HCT116 (cell line): ENCODE results near the gene BICRA. TPM values are rescaled to one million over a fixed set of nuclear protein-coding genes. Genes with fewer than 3 reads are reported as not detected.

Experiments used
- ATAC-seq: fragments of 200-7000 bp; cut with Tn5 transposase; 2 replicates; pipeline ENCODE4 v1.9.1; 2020; ENCODE audit warnings: mild to moderate bottlenecking, moderate library complexity
- BruUV-seq: library from RNA; stranded (reverse); fragments of 400-500 nt; replicated peaks from 2 replicates; lab custom pipeline; 2021; lab: Mats Ljungman, UMichigan
- CTCF ChIA-PET: fragments of 300-600 bp; sonication (Branson Sonifier 250); formaldehyde crosslinking; loops from one replicate; lab custom pipeline; 2021; ENCODE audit warnings: antibody characterized with exemption; lab: Charles Lee
- POLR2A ChIA-PET: fragments of 300-600, 350-600 bp; sonication (Branson Sonifier 250); formaldehyde crosslinking; loops from one replicate; lab custom pipeline; 2021; ENCODE audit warnings: antibody characterized with exemption; lab: Charles Lee
- RAD21 ChIA-PET, 2 experiments: fragments of 300-600 bp; sonication (Branson Sonifier 250); formaldehyde crosslinking; loops; one replicate each; lab custom pipeline; 2023; ENCODE audit warnings: low total read pairs in 2 of 2; ENCODE audit not compliant: uncharacterized antibody in 2 of 2, unreplicated experiment in 2 of 2, low non-redundant PET in 1 of 2; lab: Charles Lee
- DNase-seq: peaks from one replicate; pipeline ENCODE4 v3.0.0-alpha.2; 2010; ENCODE audit warnings: low read depth, low spot score
- H2AFZ ChIP-seq: fragments of 200-600 bp; shearing (Covaris generic), sonication (generic); 2 replicates; pipeline ENCODE4 v1.6.1; 2017; ENCODE audit warnings: low read depth, mixed run types, mixed read lengths, antibody characterized with exemption, low read length; ENCODE audit not compliant: poor library complexity, severe bottlenecking
- H3K27ac ChIP-seq: 2 replicates; pipeline ENCODE4 v1.5.1; 2012; ENCODE audit warnings: low read depth, low read length
- H3K27me3 ChIP-seq: fragments of 200-600 bp; sonication (generic); 2 replicates; pipeline ENCODE4 v1.6.1; 2016; ENCODE audit warnings: mixed run types, low read length, mixed read lengths; ENCODE audit not compliant: insufficient read depth
- H3K36me3 ChIP-seq, 2 experiments: fragments of 200-500 bp in 1 of 2; fragments of 200-600 bp in 1 of 2; sonication (Bioruptor generic) in 1 of 2; sonication (generic) in 1 of 2; 2 replicates each; pipeline versions ENCODE4 v1.5.1 to v1.6.1; 2014 to 2016; ENCODE audit warnings: low read length in 2 of 2, inconsistent platforms in 1 of 2, mixed read lengths in 1 of 2, mixed run types in 1 of 2; ENCODE audit not compliant: insufficient read depth in 2 of 2, control insufficient read depth in 1 of 2
- H3K4me1 ChIP-seq, 2 experiments: fragments of 200-600 bp in 1 of 2; sonication (generic) in 1 of 2; 2 replicates each; pipeline versions ENCODE4 v1.5.1 to v1.6.1; 2012 to 2017; ENCODE audit warnings: low read length in 2 of 2, inconsistent platforms in 1 of 2, mild to moderate bottlenecking in 1 of 2, mixed read lengths in 1 of 2, mixed run types in 1 of 2, moderate library complexity in 1 of 2; ENCODE audit not compliant: insufficient read depth in 2 of 2, control insufficient read depth in 1 of 2
- H3K4me2 ChIP-seq: fragments of 200-600 bp; sonication (generic); 2 replicates; pipeline ENCODE4 v1.6.1; 2017; ENCODE audit warnings: mixed run types, low read length, mixed read lengths
- H3K4me3 ChIP-seq, 2 experiments: fragments of 200-600 bp in 1 of 2; sonication (generic) in 1 of 2; replicated peaks in 1 of 2; 2 replicates each; pipeline ENCODE4 v1.5.1; 2011 to 2016; ENCODE audit warnings: low read length in 2 of 2, control low read depth in 1 of 2, low read depth in 1 of 2, mild to moderate bottlenecking in 1 of 2, mixed read lengths in 1 of 2, mixed run types in 1 of 2
- H3K79me2 ChIP-seq: fragments of 200-600 bp; sonication (generic); 2 replicates; pipeline ENCODE4 v1.6.1; 2017; ENCODE audit warnings: mild to moderate bottlenecking, mixed run types, low read length, moderate library complexity, mixed read lengths; ENCODE audit not compliant: insufficient read depth
- H3K9ac ChIP-seq: fragments of 200-600 bp; sonication (generic); 2 replicates; pipeline ENCODE4 v1.6.1; 2016; ENCODE audit warnings: low read length, mixed read lengths
- H3K9me2 ChIP-seq: fragments of 200-600 bp; sonication (generic), shearing (Covaris generic); 2 replicates; pipeline ENCODE4 v1.6.1; 2017; ENCODE audit warnings: mixed run types, mild to moderate bottlenecking, moderate library complexity; ENCODE audit not compliant: insufficient read depth
- H3K9me3 ChIP-seq, 2 experiments: fragments of 200-500 bp in 1 of 2; fragments of 200-600 bp in 1 of 2; sonication (Bioruptor generic) in 1 of 2; sonication (generic) in 1 of 2; 2 replicates each; pipeline ENCODE4 v1.6.1; 2014 to 2017; ENCODE audit warnings: low read length in 2 of 2, mixed read lengths in 2 of 2, inconsistent platforms in 1 of 2, low read depth in 1 of 2, mild to moderate bottlenecking in 1 of 2, mixed run types in 1 of 2, moderate library complexity in 1 of 2; ENCODE audit not compliant: control insufficient read depth in 1 of 2, insufficient read depth in 1 of 2
- H4K20me1 ChIP-seq: fragments of 200-600 bp; sonication (generic), shearing (Covaris generic); 2 replicates; pipeline ENCODE4 v1.6.1; 2017; ENCODE audit warnings: mixed run types, mild to moderate bottlenecking, moderate library complexity; ENCODE audit not compliant: insufficient read depth
- ELF1 ChIP-seq: IDR thresholded peaks from 2 replicates; pipeline ENCODE4 v1.6.1; 2012; ENCODE audit warnings: low read depth, borderline replicate concordance
- SIN3A ChIP-seq: IDR thresholded peaks from 2 replicates; pipeline ENCODE4 v1.6.1; 2012; ENCODE audit warnings: low read depth
- SP1 ChIP-seq: IDR thresholded peaks from 2 replicates; pipeline ENCODE4 v1.6.1; 2012; ENCODE audit warnings: low read depth
- ZFX ChIP-seq: fragments of 450-650 bp; IDR thresholded peaks from 2 replicates; pipeline ENCODE4 v1.6.1; 2017
- intact Hi-C: fragments of 100-400 bp; cut with micrococcal nuclease; formaldehyde crosslinking; loops from 2 replicates; pipeline ENCODE4 v1.10.0; 2022
- total RNA-seq: library from RNA; stranded (reverse); gene quantifications from one replicate; pipeline ENCODE4 v1.2.1, GENCODE V29; 2021; ENCODE audit not compliant: unreplicated experiment
- TF ChIP-seq, protein P1 (sequence below): IDR thresholded peaks from 2 replicates; pipeline ENCODE4 v1.6.1; 2012; ENCODE audit warnings: low read depth
- TF ChIP-seq, protein P2 (sequence below): IDR thresholded peaks from 2 replicates; pipeline ENCODE4 v1.6.1; 2011; ENCODE audit warnings: mild to moderate bottlenecking, low read length, moderate library complexity; ENCODE audit not compliant: insufficient replicate concordance; ENCODE audit errors: extremely low read depth
- TF ChIP-seq, protein P3 (sequence below): IDR thresholded peaks from 2 replicates; pipeline ENCODE4 v1.6.1; 2012

BICRA gene
- total RNA-seq, 1 experiment from 2014 or later = 11.3 TPM

DNA sequence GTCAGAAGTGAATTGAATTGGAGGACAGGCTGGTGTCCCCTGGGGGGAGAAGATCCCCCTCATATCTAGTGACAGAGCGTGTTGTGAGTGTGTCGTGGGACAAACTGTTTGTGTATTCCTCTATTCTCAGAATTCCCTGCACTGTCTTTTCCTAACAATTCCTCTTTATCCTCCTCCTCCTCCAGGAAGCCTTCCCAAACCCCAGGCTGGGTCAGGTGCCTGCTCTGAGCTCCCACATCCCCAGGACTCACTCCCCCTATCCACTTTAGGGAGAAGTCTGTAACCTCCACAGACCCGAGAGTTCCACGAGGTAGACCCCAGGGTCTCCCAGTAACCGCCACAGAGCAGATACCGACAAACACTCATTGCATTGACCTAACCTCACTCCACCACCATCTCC, 15.1 kb upstream of the BICRA start:
- no peak overlapping the region for H3K4me3 ChIP-seq
- no peak for DNase-seq
- TF ChIP-seq, protein P1, sequence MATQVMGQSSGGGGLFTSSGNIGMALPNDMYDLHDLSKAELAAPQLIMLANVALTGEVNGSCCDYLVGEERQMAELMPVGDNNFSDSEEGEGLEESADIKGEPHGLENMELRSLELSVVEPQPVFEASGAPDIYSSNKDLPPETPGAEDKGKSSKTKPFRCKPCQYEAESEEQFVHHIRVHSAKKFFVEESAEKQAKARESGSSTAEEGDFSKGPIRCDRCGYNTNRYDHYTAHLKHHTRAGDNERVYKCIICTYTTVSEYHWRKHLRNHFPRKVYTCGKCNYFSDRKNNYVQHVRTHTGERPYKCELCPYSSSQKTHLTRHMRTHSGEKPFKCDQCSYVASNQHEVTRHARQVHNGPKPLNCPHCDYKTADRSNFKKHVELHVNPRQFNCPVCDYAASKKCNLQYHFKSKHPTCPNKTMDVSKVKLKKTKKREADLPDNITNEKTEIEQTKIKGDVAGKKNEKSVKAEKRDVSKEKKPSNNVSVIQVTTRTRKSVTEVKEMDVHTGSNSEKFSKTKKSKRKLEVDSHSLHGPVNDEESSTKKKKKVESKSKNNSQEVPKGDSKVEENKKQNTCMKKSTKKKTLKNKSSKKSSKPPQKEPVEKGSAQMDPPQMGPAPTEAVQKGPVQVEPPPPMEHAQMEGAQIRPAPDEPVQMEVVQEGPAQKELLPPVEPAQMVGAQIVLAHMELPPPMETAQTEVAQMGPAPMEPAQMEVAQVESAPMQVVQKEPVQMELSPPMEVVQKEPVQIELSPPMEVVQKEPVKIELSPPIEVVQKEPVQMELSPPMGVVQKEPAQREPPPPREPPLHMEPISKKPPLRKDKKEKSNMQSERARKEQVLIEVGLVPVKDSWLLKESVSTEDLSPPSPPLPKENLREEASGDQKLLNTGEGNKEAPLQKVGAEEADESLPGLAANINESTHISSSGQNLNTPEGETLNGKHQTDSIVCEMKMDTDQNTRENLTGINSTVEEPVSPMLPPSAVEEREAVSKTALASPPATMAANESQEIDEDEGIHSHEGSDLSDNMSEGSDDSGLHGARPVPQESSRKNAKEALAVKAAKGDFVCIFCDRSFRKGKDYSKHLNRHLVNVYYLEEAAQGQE = no peak
- TF ChIP-seq SIN3A (no peak), SP1 (no peak), ELF1 (no peak), ZFX (no peak)
- TF ChIP-seq, protein P2, sequence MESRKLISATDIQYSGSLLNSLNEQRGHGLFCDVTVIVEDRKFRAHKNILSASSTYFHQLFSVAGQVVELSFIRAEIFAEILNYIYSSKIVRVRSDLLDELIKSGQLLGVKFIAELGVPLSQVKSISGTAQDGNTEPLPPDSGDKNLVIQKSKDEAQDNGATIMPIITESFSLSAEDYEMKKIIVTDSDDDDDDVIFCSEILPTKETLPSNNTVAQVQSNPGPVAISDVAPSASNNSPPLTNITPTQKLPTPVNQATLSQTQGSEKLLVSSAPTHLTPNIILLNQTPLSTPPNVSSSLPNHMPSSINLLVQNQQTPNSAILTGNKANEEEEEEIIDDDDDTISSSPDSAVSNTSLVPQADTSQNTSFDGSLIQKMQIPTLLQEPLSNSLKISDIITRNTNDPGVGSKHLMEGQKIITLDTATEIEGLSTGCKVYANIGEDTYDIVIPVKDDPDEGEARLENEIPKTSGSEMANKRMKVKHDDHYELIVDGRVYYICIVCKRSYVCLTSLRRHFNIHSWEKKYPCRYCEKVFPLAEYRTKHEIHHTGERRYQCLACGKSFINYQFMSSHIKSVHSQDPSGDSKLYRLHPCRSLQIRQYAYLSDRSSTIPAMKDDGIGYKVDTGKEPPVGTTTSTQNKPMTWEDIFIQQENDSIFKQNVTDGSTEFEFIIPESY = no peak
- TF ChIP-seq, protein P3, sequence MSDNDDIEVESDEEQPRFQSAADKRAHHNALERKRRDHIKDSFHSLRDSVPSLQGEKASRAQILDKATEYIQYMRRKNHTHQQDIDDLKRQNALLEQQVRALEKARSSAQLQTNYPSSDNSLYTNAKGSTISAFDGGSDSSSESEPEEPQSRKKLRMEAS = no peak
- TF ChIP-seq, all 23 proteins: peak for 0
- ChIA-PET CTCF (interaction anchor here (0.6 kb wide), 1 partner anchor 20 kb away, joined by 4 read pairs; no protein-coding TSS in a partner anchor), RAD21 (no interaction called here), POLR2A (no interaction called here)
- no peaks in the 10 kb centered on the region for H3K9me2 ChIP-seq
- H3K27me3 ChIP-seq = no peaks in the 10 kb centered on the region
- H4K20me1 ChIP-seq = no peaks in the 10 kb centered on the region
- no TSS peak for BruUV-seq
- ATAC-seq = no peak
- H3K4me2 ChIP-seq = no peak overlapping the region
- H3K27ac ChIP-seq = no peak overlapping the region
- H3K9me3 ChIP-seq = no peaks in the 10 kb centered on the region
- no peak overlapping the region for H3K9ac ChIP-seq
- H3K4me1 ChIP-seq = peaks cover 6 to 9% of the 10 kb centered on the region in 2 experiments
- H3K36me3 ChIP-seq = no peaks in the 10 kb centered on the region
- H3K79me2 ChIP-seq = no peaks in the 10 kb centered on the region
- intact Hi-C loops = no loop called here
- H2AFZ ChIP-seq = no peak overlapping the region
